Spleen (tissue), 11 donors: ENCODE results near the gene GATAD2A. TPM values are rescaled to one million over a fixed set of nuclear protein-coding genes. Genes with fewer than 3 reads are reported as not detected.
"Not testable (repeated sequence)": the region's sequence is repeated elsewhere in the genome, so short reads cannot be mapped to it uniquely, and the experiment has no call there.

Source experiments
- DNase-seq: peaks from one replicate; pipeline ENCODE4 v3.0.0-alpha.2; 2020
- H3K27ac ChIP-seq, 8 donors: fragments of 200-600 bp; sonication (generic) in 7 of 8; 1 replicate in 4 of 8; 2 replicates in 4 of 8; pipeline versions ENCODE4 v1.5.0 to v1.8.0; 2016 to 2021; ENCODE audit warnings: inconsistent platforms in 4 of 8, mild to moderate bottlenecking in 4 of 8, moderate library complexity in 1 of 8
- H3K27me3 ChIP-seq, 7 donors: fragments of 200-600 bp; sonication (generic) in 6 of 7; replicated peaks in 1 of 7; 1 replicate in 4 of 7; 2 replicates in 3 of 7; pipeline versions ENCODE4 v1.5.0 to v1.8.0; 2016 to 2021; ENCODE audit warnings: inconsistent platforms in 3 of 7, mild to moderate bottlenecking in 1 of 7
- H3K36me3 ChIP-seq, 6 donors: fragments of 200-600 bp; sonication (generic) in 5 of 6; 1 replicate in 4 of 6; 2 replicates in 2 of 6; pipeline versions ENCODE4 v1.5.0 to v1.8.0; 2016 to 2021; ENCODE audit warnings: inconsistent platforms in 2 of 6
- H3K4me1 ChIP-seq, 6 donors: fragments of 200-600 bp; sonication (generic) in 5 of 6; 1 replicate in 3 of 6; 2 replicates in 3 of 6; pipeline versions ENCODE4 v1.5.0 to v1.8.0; 2016 to 2021; ENCODE audit warnings: inconsistent platforms in 3 of 6
- H3K4me3 ChIP-seq, 8 donors: fragments of 200-600 bp; sonication (generic) in 7 of 8; 1 replicate in 4 of 8; 2 replicates in 4 of 8; pipeline versions ENCODE4 v1.5.0 to v1.8.0; 2016 to 2021; ENCODE audit warnings: inconsistent platforms in 4 of 8, mild to moderate bottlenecking in 4 of 8, moderate library complexity in 2 of 8
- H3K9me3 ChIP-seq, 8 donors: fragments of 200-600 bp; sonication (generic) in 7 of 8; 1 replicate in 4 of 8; 2 replicates in 4 of 8; pipeline versions ENCODE4 v1.5.0 to v1.8.0; 2016 to 2021; ENCODE audit warnings: inconsistent platforms in 4 of 8
- POLR2A ChIP-seq, 3 donors: fragments of 450-650 bp; IDR thresholded peaks; one replicate each; pipeline ENCODE4 v1.5.1; 2017; ENCODE audit warnings: antibody characterized with exemption in 3 of 3, mild to moderate bottlenecking in 1 of 3
- POLR2AphosphoS5 ChIP-seq, 3 donors: sonication (generic); formaldehyde crosslinking; IDR thresholded peaks; one replicate each; pipeline ENCODE4 v1.5.1; 2017; ENCODE audit warnings: antibody characterized with exemption in 3 of 3
- WGBS, 5 donors: extraction: QIAGEN DNeasy Blood & Tissue Kit in 3 of 5; methylation state at CpG; one replicate each; pipeline versions ENCODE4 v1.1.5 to v1.1.7; 2013 to 2018; 5-methylcytosine and 5-hydroxymethylcytosine counted together
- intact Hi-C: fragments of 100-400 bp; cut with DNase I; formaldehyde crosslinking; loops from one replicate; pipeline ENCODE4 v1.15.0; 2023; ENCODE audit warnings: low total_unique reads
- polyA plus RNA-seq, 3 donors: library from polyadenylated mRNA; stranded (reverse); fragments of 200-250 nt; gene quantifications; one replicate each; pipeline ENCODE4 v1.2.1, GENCODE V29; 2013
- total RNA-seq, 7 donors: library from RNA; depleted of rRNA in 3 of 7; stranded (reverse); fragments of >200 nt in 3 of 7; fragmentation: NEBNext Ultra II Directional in 4 of 7; extraction: Animal tissue kit (Norgen Biotek cat#: 25700) in 4 of 7; gene quantifications; one replicate each; pipeline versions ENCODE4 v1.1.0 to v1.2.1, GENCODE V29; 2016 to 2021
- TF ChIP-seq, protein P1 (sequence below), 11 experiments: fragments of 200-600 bp in 7 of 11; fragments of 450-650 bp in 4 of 11; sonication (generic) in 4 of 11; IDR thresholded peaks in 8 of 11; conservative IDR thresholded peaks in 3 of 11; 1 replicate in 7 of 11; 2 replicates in 4 of 11; pipeline versions ENCODE4 v1.4.0 to v1.8.0; 2016 to 2021; ENCODE audit warnings: antibody characterized with exemption in 11 of 11, inconsistent platforms in 4 of 11, mild to moderate bottlenecking in 1 of 11
- donor health status: healthy with polysubstance abuse.
- donor health status: DM: no; HTN: no; CAD: no; lungs with moderate emphysema.
- donor health status: DM: no; HTN: no; CAD: no.
- donor health status: Bipolar disorder and iron deficiency.
- donor health status: healthy.
- donor health status: DM: no; HTN: no; CAD: no.
- donor health status: DM: yes; HTN: yes; CAD: no.

GATAD2A gene
- total and polyA plus RNA-seq, 10 donors = 11.6 to 122 (median 66.8) TPM

DNA sequence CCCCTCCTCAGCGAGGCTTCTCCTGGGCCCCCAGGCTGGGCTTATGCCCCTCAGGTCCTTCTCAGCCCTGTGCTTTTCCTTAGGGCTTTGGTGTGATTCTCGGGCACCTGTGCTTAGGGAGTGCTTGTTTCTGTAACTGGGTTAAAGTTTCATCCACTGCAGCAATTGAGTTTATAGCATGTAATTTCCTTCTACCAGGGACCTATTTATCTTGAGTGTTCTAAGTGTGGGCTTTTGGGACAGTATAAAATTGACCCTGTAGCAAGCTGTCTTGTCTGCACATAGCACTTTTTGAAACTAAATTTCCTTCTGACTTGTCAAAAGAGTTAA lies 47.6 kb downstream of the GATAD2A start:
- TF ChIP-seq, protein P1, sequence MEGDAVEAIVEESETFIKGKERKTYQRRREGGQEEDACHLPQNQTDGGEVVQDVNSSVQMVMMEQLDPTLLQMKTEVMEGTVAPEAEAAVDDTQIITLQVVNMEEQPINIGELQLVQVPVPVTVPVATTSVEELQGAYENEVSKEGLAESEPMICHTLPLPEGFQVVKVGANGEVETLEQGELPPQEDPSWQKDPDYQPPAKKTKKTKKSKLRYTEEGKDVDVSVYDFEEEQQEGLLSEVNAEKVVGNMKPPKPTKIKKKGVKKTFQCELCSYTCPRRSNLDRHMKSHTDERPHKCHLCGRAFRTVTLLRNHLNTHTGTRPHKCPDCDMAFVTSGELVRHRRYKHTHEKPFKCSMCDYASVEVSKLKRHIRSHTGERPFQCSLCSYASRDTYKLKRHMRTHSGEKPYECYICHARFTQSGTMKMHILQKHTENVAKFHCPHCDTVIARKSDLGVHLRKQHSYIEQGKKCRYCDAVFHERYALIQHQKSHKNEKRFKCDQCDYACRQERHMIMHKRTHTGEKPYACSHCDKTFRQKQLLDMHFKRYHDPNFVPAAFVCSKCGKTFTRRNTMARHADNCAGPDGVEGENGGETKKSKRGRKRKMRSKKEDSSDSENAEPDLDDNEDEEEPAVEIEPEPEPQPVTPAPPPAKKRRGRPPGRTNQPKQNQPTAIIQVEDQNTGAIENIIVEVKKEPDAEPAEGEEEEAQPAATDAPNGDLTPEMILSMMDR (IDR thresholded peaks at IDR 0.05 in 8 of 11, conservative IDR thresholded peaks at IDR 0.05 in 3 of 11) = no peak
- no peak for TF ChIP-seq POLR2A (IDR thresholded peaks at IDR 0.05)
- TF ChIP-seq POLR2AphosphoS5 (IDR thresholded peaks at IDR 0.05) = no peak
- Histone ChIP-seq H3K9me3 (no peaks in the 10 kb centered on the region), H3K4me3 (peak overlapping the region in 1 of 8 donors; percentile 56), H3K4me1 (peaks cover 31 to 100% (median 76%) of the 10 kb centered on the region in 6 donors), H3K27me3 (no peaks in the 10 kb centered on the region), H3K36me3 (peaks cover 0 to 15% (median 0%) of the 10 kb centered on the region in 6 donors), H3K27ac (peak overlapping the region in 7 of 8 donors; percentile 63 to 91 (median 82))
- DNase-seq = no peak
- intact Hi-C loops = no loop called here
- WGBS, 5 donors = 76 to 97% (median 79%) methylated on average over 2 of the region's 2 CpGs

- peaks cover 43 to 100% (median 81%) of the 10 kb centered on the region in 6 donors for H3K4me1 ChIP-seq
- H3K4me3 ChIP-seq, H3K27me3 ChIP-seq, intact Hi-C loops, H3K9me3 ChIP-seq: not testable (repeated sequence)
- DNase-seq = peak; percentile 32
- WGBS, 5 donors = 96 to 97% (median 96%) methylated on average over 14 of the region's 14 CpGs
- peaks cover 0 to 10% (median 0%) of the 10 kb centered on the region in 6 donors for H3K36me3 ChIP-seq
- H3K27ac ChIP-seq = peak overlapping the region in 3 of 8 donors; percentile 31 to 90 (median 82)
These were observed 49.9 kb downstream of the GATAD2A start for GRCh38 chr19:19455166-19455919.

- Histone ChIP-seq H3K27ac (peak overlapping the region; percentile 80 to 97 (median 92)), H3K36me3 (peaks cover 0 to 10% (median 0%) of the 10 kb centered on the region in 6 donors), H3K9me3 (no peaks in the 10 kb centered on the region), H3K4me3 (peak overlapping the region in 1 of 8 donors; percentile 63), H3K4me1 (peaks cover 61 to 100% (median 82%) of the 10 kb centered on the region in 6 donors), H3K27me3 (no peaks in the 10 kb centered on the region)
- DNase-seq = peak; percentile 29
- intact Hi-C loops = no loop called here
- WGBS, 5 donors = 75 to 88% (median 82%) methylated on average over 3 to 4 of the region's 4 CpGs
- TF ChIP-seq, protein P1 (IDR thresholded peaks at IDR 0.05 in 8 of 11, conservative IDR thresholded peaks at IDR 0.05 in 3 of 11) = no peak
- TF ChIP-seq POLR2A (IDR thresholded peaks at IDR 0.05) (no peak), POLR2AphosphoS5 (IDR thresholded peaks at IDR 0.05) (no peak)
These were observed 52.2 kb downstream of the GATAD2A start for GRCh38 chr19:19457671-19458070.

- Histone ChIP-seq H3K4me1 (peaks cover 61 to 100% (median 82%) of the 10 kb centered on the region in 6 donors), H3K27ac (peak overlapping the region; percentile 80 to 97 (median 92)), H3K27me3 (no peaks in the 10 kb centered on the region), H3K4me3 (peak overlapping the region in 1 of 8 donors; percentile 63), H3K9me3 (no peaks in the 10 kb centered on the region), H3K36me3 (peaks cover 0 to 10% (median 0%) of the 10 kb centered on the region in 6 donors)
- peak; percentile 66 for DNase-seq
- intact Hi-C loops = no loop called here
- TF ChIP-seq, protein P1 (IDR thresholded peaks at IDR 0.05 in 8 of 11, conservative IDR thresholded peaks at IDR 0.05 in 3 of 11) = no peak
- TF ChIP-seq POLR2AphosphoS5 (IDR thresholded peaks at IDR 0.05) = no peak
- TF ChIP-seq POLR2A (IDR thresholded peaks at IDR 0.05) = no peak
- WGBS, 5 donors = 65 to 68% (median 67%) methylated on average over 14 of the region's 14 CpGs
These were observed 52.8 kb downstream of the GATAD2A start for GRCh38 chr19:19458110-19458816.
